H1 (cell line): ENCODE results near the gene SH3D19.

ENCODE experiments used
- CTCF ChIP-seq, 3 experiments: IDR thresholded peaks; 1 replicate in 2 of 3; 2 replicates in 1 of 3; pipeline versions ENCODE4 v1.5.1 to v1.6.1; 2011; ENCODE audit warnings: low read length in 3 of 3, mild to moderate bottlenecking in 3 of 3, inconsistent platforms in 2 of 3, low read depth in 1 of 3, moderate library complexity in 1 of 3; ENCODE audit not compliant: insufficient read depth in 1 of 3; ENCODE audit errors: control extremely low read depth in 1 of 3
- KDM5A ChIP-seq: fragments of 200-600 bp; IDR thresholded peaks from 2 replicates; pipeline ENCODE4 v1.7.1; 2012; ENCODE audit warnings: mild to moderate bottlenecking, low read length, inconsistent platforms, mixed read lengths
- MAFK ChIP-seq: IDR thresholded peaks from 2 replicates; pipeline ENCODE4 v1.6.1; 2012; ENCODE audit warnings: low read depth, mild to moderate bottlenecking, improper control_type of control experiment, low read length
- POLR2A ChIP-seq, 2 experiments: IDR thresholded peaks; 1 replicate in 1 of 2; 2 replicates in 1 of 2; pipeline ENCODE4 v1.6.1; 2011; ENCODE audit warnings: low read depth in 2 of 2, low read length in 2 of 2, mild to moderate bottlenecking in 2 of 2; ENCODE audit errors: control extremely low read depth in 1 of 2
- POLR2AphosphoS5 ChIP-seq: IDR thresholded peaks from 2 replicates; pipeline ENCODE4 v1.6.1; 2011; ENCODE audit warnings: low read depth, low read length
- RAD21 ChIP-seq, 2 experiments: IDR thresholded peaks in 1 of 2; conservative IDR thresholded peaks in 1 of 2; 2 replicates each; pipeline ENCODE4 v1.6.1; 2011; ENCODE audit warnings: low read depth in 2 of 2, low read length in 2 of 2, improper control_type of control experiment in 1 of 2, inconsistent platforms in 1 of 2, mild to moderate bottlenecking in 1 of 2, moderate library complexity in 1 of 2
- RFX5 ChIP-seq: IDR thresholded peaks from 2 replicates; pipeline ENCODE4 v1.6.1; 2011; ENCODE audit warnings: low read depth, low read length, improper control_type of control experiment, borderline replicate concordance
- SP2 ChIP-seq: IDR thresholded peaks from 2 replicates; pipeline ENCODE4 v1.6.1; 2012; ENCODE audit warnings: mild to moderate bottlenecking, low read length, inconsistent platforms

DNA sequence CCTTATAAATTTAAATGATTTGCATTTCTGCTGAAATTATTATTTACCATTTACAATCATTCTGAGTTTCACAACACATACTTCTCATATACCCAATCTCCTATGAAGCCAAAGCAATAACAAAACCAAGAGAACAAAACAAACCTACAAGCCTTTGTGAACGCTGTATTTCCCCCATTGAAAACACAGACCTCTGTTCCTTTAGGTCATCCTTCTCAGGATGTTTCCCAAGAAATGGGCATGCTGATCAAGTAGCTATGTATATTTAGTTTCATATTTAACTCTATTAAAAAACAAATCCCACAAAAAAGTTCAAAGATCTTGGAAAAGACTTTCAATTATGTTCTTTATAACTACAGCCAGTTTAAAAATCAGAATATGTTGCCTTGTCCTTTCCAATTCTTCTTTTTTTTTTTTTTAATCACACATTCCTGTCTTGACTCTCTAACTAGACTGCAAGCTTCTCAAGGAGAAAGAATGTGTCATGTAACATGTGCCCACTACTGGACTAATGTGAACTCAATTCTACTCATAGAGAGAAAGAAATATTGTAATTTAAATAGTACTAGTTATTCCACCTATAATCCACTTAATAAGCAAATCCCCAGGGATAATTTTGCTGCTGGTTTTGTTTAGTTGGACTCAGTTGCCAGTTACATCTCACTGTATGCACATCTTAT lies 132.7 kb downstream of the SH3D19 start:
- no peak for TF ChIP-seq RFX5
- TF ChIP-seq CTCF (IDR thresholded peaks at IDR 0.05; ENCODE audit: control extremely low read depth in 1 of 3, insufficient read depth in 1 of 3, low read depth in 1 of 3, low read length in 3 of 3): no peak
- TF ChIP-seq POLR2AphosphoS5: no peak
- no peak for TF ChIP-seq POLR2A (IDR thresholded peaks at IDR 0.05; ENCODE audit: control extremely low read depth in 1 of 2, low read depth in 2 of 2, low read length in 2 of 2)
- no peak for TF ChIP-seq SP2
- TF ChIP-seq RAD21 (IDR thresholded peaks at IDR 0.05 in 1 of 2, conservative IDR thresholded peaks at IDR 0.05 in 1 of 2; ENCODE audit: low read depth in 2 of 2, low read length in 2 of 2): no peak
- TF ChIP-seq KDM5A: no peak
- TF ChIP-seq MAFK: no peak
